Heart left ventricle (tissue), 16 donors: ENCODE results near the gene KIF1A. TPM values are rescaled to one million over a fixed set of nuclear protein-coding genes. Genes with fewer than 3 reads are reported as not detected.
A peak's percentile ranks its signal among the peaks of the same experiment; 100 is the strongest.

Experiments used
- ATAC-seq, 4 donors: fragments of 200-7000 bp; cut with Tn5 transposase; one replicate each; pipeline ENCODE4 v1.9.1; 2020 to 2022; ENCODE audit warnings: moderate library complexity in 4 of 4, mild to moderate bottlenecking in 3 of 4, moderate number of reproducible peaks in 1 of 4
- DNase-seq, 5 donors: peaks; one replicate each; pipeline ENCODE4 v3.0.0-alpha.2; 2020
- H3K27ac ChIP-seq, 12 donors: fragments of 200-600 bp; sonication (generic) in 4 of 12; one replicate each; pipeline versions ENCODE4 v1.5.0 to v1.8.0; 2016 to 2022; ENCODE audit warnings: mild to moderate bottlenecking in 2 of 12
- H3K27me3 ChIP-seq, 9 donors: fragments of 200-600 bp; sonication (generic) in 2 of 9; one replicate each; pipeline versions ENCODE4 v1.5.1 to v1.8.0; 2016 to 2022; ENCODE audit warnings: mild to moderate bottlenecking in 3 of 9
- H3K36me3 ChIP-seq, 9 donors: fragments of 200-600 bp; sonication (generic) in 2 of 9; one replicate each; pipeline versions ENCODE4 v1.5.0 to v1.8.0; 2018 to 2022; ENCODE audit warnings: mild to moderate bottlenecking in 2 of 9
- H3K4me1 ChIP-seq, 12 donors: fragments of 200-600 bp; sonication (generic) in 4 of 12; one replicate each; pipeline versions ENCODE4 v1.5.0 to v1.8.0; 2016 to 2022; ENCODE audit warnings: mild to moderate bottlenecking in 3 of 12
- H3K4me3 ChIP-seq, 12 donors: fragments of 200-600 bp; sonication (generic) in 4 of 12; one replicate each; pipeline versions ENCODE4 v1.5.0 to v1.8.0; 2017 to 2022; ENCODE audit warnings: mild to moderate bottlenecking in 9 of 12, moderate library complexity in 4 of 12
- H3K9me3 ChIP-seq, 12 donors: fragments of 200-600 bp; sonication (generic) in 4 of 12; one replicate each; pipeline versions ENCODE4 v1.5.0 to v1.8.0; 2016 to 2022; ENCODE audit warnings: mild to moderate bottlenecking in 1 of 12
- POLR2A ChIP-seq, 2 donors: fragments of 450-650 bp; IDR thresholded peaks; one replicate each; pipeline ENCODE4 v1.6.1; 2017; ENCODE audit warnings: antibody characterized with exemption in 2 of 2, mild to moderate bottlenecking in 2 of 2, moderate library complexity in 2 of 2
- WGBS, 4 donors: extraction: QIAGEN DNeasy Blood & Tissue Kit in 2 of 4; methylation state at CpG; one replicate each; pipeline versions ENCODE4 v1.1.5 to v1.1.7; 2013 to 2018; 5-methylcytosine and 5-hydroxymethylcytosine counted together
- intact Hi-C, 10 donors: fragments of 100-400 bp; cut with DNase I; formaldehyde crosslinking; loops; one replicate each; pipeline versions ENCODE4 v1.11.1 to v1.14.2; 2022
- polyA plus RNA-seq, 2 donors: library from polyadenylated mRNA; stranded (reverse); fragments of 200-250 nt; gene quantifications; one replicate each; pipeline ENCODE4 v1.2.3, GENCODE V29; 2013
- total RNA-seq, 9 donors: library from RNA; depleted of rRNA in 2 of 9; stranded (reverse); fragments of >200 nt in 2 of 9; fragmentation: NEBNext Ultra II Directional in 3 of 9; extraction: Animal tissue kit (Norgen Biotek cat#: 25700) in 3 of 9; gene quantifications; one replicate each; pipeline versions ENCODE4 v1.1.0 to v1.2.4, GENCODE V29; 2016 to 2023
- TF ChIP-seq, protein P1 (sequence below), 12 donors: fragments of 200-600 bp; sonication (generic) in 4 of 12; IDR thresholded peaks; one replicate each; pipeline versions ENCODE4 v1.5.0 to v1.8.0; 2018 to 2022; ENCODE audit warnings: antibody characterized with exemption in 12 of 12, mild to moderate bottlenecking in 5 of 12
- donor health status: ischemic (EF 13 %, LVEDD 7.1; RV severe dilation, severe dysfunction).
- donor health status: healthy with polysubstance abuse.
- donor health status: DM: no; HTN: yes; CAD: no.
- donor health status: DM: no; HTN: no; CAD: no.
- donor health status: ischemic (EF 25% LVEDD 6.9; RV normal size, moderate dysfunction).
- donor health status: ischemic (EF 25% LVEDD 5.7; RV mildly dilated, moderate dysfunction).
- donor health status: healthy.
- donor health status: DM: yes; HTN: yes; CAD: no.
- donor health status: ischemic (EF 35%, LVEDD 5.7; RV mildly dilated, moderate dysfunction).
- donor health status: nonischemic (EF 11% LVEDD 7.7; RV severe dilation, severe dysfunction).
- donor health status: DM: yes; HTN: yes; CAD: no.
- donor health status: PGD.
- donor health status: ischemic (EF 29% LVEDD 5.4; RV normal size, mild dysfunction).
- donor health status: nonischemic (EF 23%, LVEDD 6.1; RV moderate dilation, normal function).

The KIF1A gene
- total and polyA plus RNA-seq, 11 donors: 0.76 to 25.8 (median 2.7) TPM

DNA sequence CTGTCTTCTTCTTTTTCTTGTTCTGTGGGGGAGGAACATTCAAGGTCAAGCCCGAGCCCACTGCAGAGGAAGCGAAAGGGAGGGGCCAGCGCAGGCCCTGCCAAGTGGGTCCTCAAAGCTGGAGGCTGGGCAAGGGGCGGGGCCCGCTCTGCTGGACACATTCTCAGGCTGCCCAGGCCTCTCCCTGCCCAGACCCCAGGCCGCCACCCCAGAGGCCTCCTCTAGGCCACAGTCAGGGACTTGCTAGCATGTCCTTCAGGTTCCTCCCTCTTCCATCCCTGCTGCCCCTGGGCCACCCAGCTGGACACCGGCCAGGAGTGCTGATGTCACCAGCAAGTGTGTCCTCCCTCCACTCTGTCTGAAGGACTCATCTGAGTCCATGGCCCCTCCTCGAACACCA is 44.1 kb downstream of the KIF1A start:
- DNase-seq (peak in 2 of 5 donors; percentile 15 to 55), ATAC-seq (peak in 2 of 4 donors; percentile 22 to 49)
- no peak overlapping the region for H3K27ac ChIP-seq
- WGBS, 4 donors: 26 to 43% (median 34%) methylated on average over 8 of the region's 8 CpGs
- no peaks in the 10 kb centered on the region for H3K4me1 ChIP-seq
- no peak overlapping the region for H3K4me3 ChIP-seq
- H3K36me3 ChIP-seq: no peaks in the 10 kb centered on the region
- no peak for TF ChIP-seq POLR2A (IDR thresholded peaks at IDR 0.05)
- TF ChIP-seq, protein P1, sequence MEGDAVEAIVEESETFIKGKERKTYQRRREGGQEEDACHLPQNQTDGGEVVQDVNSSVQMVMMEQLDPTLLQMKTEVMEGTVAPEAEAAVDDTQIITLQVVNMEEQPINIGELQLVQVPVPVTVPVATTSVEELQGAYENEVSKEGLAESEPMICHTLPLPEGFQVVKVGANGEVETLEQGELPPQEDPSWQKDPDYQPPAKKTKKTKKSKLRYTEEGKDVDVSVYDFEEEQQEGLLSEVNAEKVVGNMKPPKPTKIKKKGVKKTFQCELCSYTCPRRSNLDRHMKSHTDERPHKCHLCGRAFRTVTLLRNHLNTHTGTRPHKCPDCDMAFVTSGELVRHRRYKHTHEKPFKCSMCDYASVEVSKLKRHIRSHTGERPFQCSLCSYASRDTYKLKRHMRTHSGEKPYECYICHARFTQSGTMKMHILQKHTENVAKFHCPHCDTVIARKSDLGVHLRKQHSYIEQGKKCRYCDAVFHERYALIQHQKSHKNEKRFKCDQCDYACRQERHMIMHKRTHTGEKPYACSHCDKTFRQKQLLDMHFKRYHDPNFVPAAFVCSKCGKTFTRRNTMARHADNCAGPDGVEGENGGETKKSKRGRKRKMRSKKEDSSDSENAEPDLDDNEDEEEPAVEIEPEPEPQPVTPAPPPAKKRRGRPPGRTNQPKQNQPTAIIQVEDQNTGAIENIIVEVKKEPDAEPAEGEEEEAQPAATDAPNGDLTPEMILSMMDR (IDR thresholded peaks at IDR 0.05): no peak
- H3K27me3 ChIP-seq: no peaks in the 10 kb centered on the region
- intact Hi-C loops: no loop called here
- H3K9me3 ChIP-seq: no peaks in the 10 kb centered on the region

DNA sequence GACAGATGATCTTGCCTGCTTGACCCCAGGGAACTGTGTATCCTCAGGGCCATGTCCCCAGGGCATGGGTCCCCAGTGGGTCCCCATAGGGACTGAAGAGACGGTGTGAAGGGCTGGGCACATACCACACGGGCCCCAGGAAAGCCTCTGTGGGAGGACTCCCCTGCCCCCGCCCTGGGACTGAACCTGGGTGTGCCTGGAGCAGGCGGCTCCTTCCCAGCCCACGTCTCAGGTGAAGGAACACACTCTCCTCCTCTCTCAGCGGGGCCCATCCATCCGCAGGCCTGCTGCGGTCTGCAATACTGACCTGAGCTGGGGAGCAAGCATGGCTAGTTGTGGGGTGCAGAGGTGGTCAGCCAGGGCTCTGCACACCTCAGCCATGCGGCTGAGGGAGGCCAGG is 45.2 kb downstream of the KIF1A start:
- no peak for ATAC-seq

DNA sequence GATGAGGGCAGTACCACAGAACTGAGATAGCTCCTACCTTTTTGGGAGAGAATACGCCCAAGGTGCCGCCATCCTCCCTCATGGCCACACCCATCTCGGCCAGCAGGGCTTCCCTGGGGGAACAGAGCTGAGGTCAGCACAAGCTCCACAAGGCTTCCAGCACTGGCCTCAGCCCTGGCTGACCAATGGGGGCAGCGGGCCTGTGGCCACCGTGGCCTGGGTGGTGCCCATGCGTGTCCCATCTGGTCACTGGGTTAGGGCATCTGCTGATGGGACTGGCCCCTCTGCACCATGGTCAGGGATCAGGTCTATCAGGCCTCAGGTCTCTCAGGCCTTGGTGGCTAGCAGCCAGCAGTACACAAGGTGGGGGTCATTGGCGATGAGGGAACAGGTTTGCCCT is 50.9 kb downstream of the KIF1A start:
- Histone ChIP-seq H3K27me3 (no peaks in the 10 kb centered on the region), H3K27ac (no peak overlapping the region), H3K9me3 (no peaks in the 10 kb centered on the region), H3K4me3 (no peak overlapping the region), H3K36me3 (no peaks in the 10 kb centered on the region), H3K4me1 (no peaks in the 10 kb centered on the region)
- intact Hi-C loops: no loop called here
- no peak for DNase-seq
- no peak for ATAC-seq
- TF ChIP-seq POLR2A (IDR thresholded peaks at IDR 0.05): no peak
- TF ChIP-seq, protein P1 (IDR thresholded peaks at IDR 0.05): no peak
- 88 to 92% (median 90%) methylated on average over 5 to 7 of the region's 7 CpGs for WGBS, 4 donors

More for the DNA sequence above, 45.2 kb downstream of the KIF1A start:
- H3K9me3 ChIP-seq: no peaks in the 10 kb centered on the region
- TF ChIP-seq, protein P1 (IDR thresholded peaks at IDR 0.05): no peak
- no peak for TF ChIP-seq POLR2A (IDR thresholded peaks at IDR 0.05)
- no peaks in the 10 kb centered on the region for H3K4me1 ChIP-seq
- DNase-seq: no peak
- no peak overlapping the region for H3K27ac ChIP-seq
- H3K4me3 ChIP-seq: no peak overlapping the region
- intact Hi-C loops: no loop called here
- H3K36me3 ChIP-seq: no peaks in the 10 kb centered on the region
- WGBS, 4 donors: 74 to 95% (median 89%) methylated on average over 6 to 9 of the region's 9 CpGs
- no peaks in the 10 kb centered on the region for H3K27me3 ChIP-seq

DNA sequence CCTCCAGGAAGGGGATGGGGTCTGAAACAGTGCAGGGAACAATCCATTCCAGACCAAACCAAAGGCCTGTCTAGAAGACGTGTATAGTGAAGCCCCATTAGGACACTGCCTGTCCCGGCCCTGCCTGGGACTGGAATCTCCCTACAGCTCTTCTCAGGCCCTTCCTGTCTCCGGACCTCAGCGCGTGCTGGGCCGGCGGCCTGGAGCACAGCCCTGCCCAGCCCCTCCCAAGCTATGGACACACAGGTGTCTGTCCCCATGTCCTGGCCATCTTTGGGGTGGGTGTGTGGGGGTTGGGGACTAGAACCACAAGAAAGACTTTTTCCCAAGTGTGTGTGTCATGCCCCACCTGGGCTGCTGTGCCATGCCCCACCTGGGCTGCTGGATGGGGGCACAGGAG is 51.8 kb downstream of the KIF1A start:
- no peak for TF ChIP-seq POLR2A (IDR thresholded peaks at IDR 0.05)
- TF ChIP-seq, protein P1 (IDR thresholded peaks at IDR 0.05): no peak
- ATAC-seq: no peak
- no peak for DNase-seq
- H3K27me3 ChIP-seq: no peaks in the 10 kb centered on the region
- H3K27ac ChIP-seq: no peak overlapping the region
- WGBS, 4 donors: 83 to 87% (median 84%) methylated on average over 5 to 7 of the region's 7 CpGs
- no peaks in the 10 kb centered on the region for H3K36me3 ChIP-seq
- no peak overlapping the region for H3K4me3 ChIP-seq
- no peaks in the 10 kb centered on the region for H3K4me1 ChIP-seq
- no peaks in the 10 kb centered on the region for H3K9me3 ChIP-seq
- intact Hi-C loops: no loop called here
